ENCODE measurements around the gene CD44.

- TF ChIP-seq EZH2 (IDR thresholded peaks at IDR 0.05) (no peak), POLR2AphosphoS5 (IDR thresholded peaks at IDR 0.05; ENCODE audit: borderline replicate concordance, low read depth, low read length) (no peak)
Measured at GRCh38 chr11:35223371-35223796, 84.4 kb downstream of the CD44 start.

Measured in SK-N-MC (cell line).